GM12878 (cell line): ENCODE data around the gene C1GALT1. TPM values are rescaled to one million over a fixed set of nuclear protein-coding genes. Genes with fewer than 3 reads are reported as not detected.

ENCODE experiments used
- ATAC-seq: fragments of 200-7000 bp; cut with Tn5 transposase; 3 replicates; pipeline ENCODE4 v1.9.1; 2020; ENCODE audit warnings: mild to moderate bottlenecking, moderate library complexity
- BruUV-seq: library from RNA; stranded (reverse); fragments of 400-500 nt; replicated peaks from 2 replicates; lab custom pipeline; 2021; lab: Mats Ljungman, UMichigan
- CTCF ChIA-PET: fragments of 300-600 bp; sonication (Branson Sonifier 250); formaldehyde crosslinking; extraction: SDS; loops from one replicate; lab custom pipeline; 2021; ENCODE audit warnings: inconsistent platforms; lab: Yijun Ruan, JAX
- POLR2A ChIA-PET: fragments of 350-600 bp; formaldehyde crosslinking; extraction: SDS; loops from one replicate; lab custom pipeline; 2021; ENCODE audit warnings: inconsistent platforms; lab: Charles Lee
- RAD21 ChIA-PET: fragments of 300-600 bp; sonication (Branson Sonifier 250); formaldehyde crosslinking; loops from one replicate; lab custom pipeline; 2023; ENCODE audit warnings: antibody characterized with exemption; ENCODE audit not compliant: unreplicated experiment; lab: Charles Lee
- SMC1A ChIA-PET: fragments of 300-600 bp; sonication (Branson Sonifier 250); formaldehyde crosslinking; loops from one replicate; lab custom pipeline; 2023; ENCODE audit not compliant: unreplicated experiment, uncharacterized antibody; lab: Charles Lee
- DNase-seq: peaks from one replicate; pipeline ENCODE4 v3.0.0-alpha.2; 2011; ENCODE audit warnings: low read depth, low spot score
- FAIRE-seq: peaks from 3 replicates; lab custom pipeline; 2011; peaks lifted over from hg19 to GRCh38; lab: Jason Lieb, UNC
- H2AFZ ChIP-seq: 2 replicates; pipeline ENCODE4 v1.6.0; 2011; ENCODE audit warnings: low read depth, low read length, control low read depth; ENCODE audit not compliant: control insufficient read depth
- H3K27ac ChIP-seq: 2 replicates; pipeline ENCODE4 v1.5.1; 2011; ENCODE audit warnings: control low read depth; ENCODE audit not compliant: control insufficient read depth, insufficient read depth
- H3K27me3 ChIP-seq, 2 experiments: replicated peaks in 1 of 2; 2 replicates each; pipeline versions ENCODE4 v1.6.0 to v1.6.1; 2011; ENCODE audit warnings: low read length in 1 of 2; ENCODE audit not compliant: control insufficient read depth in 2 of 2, insufficient read depth in 2 of 2
- H3K36me3 ChIP-seq, 2 experiments: 2 replicates each; pipeline ENCODE4 v1.5.1; 2011; ENCODE audit warnings: low read length in 1 of 2; ENCODE audit not compliant: control insufficient read depth in 2 of 2, insufficient read depth in 2 of 2
- H3K4me1 ChIP-seq: 2 replicates; pipeline ENCODE4 v1.6.1; 2011; ENCODE audit warnings: mild to moderate bottlenecking, low read length, moderate library complexity, mixed read lengths; ENCODE audit not compliant: control insufficient read depth, insufficient read depth
- H3K4me2 ChIP-seq: 2 replicates; pipeline ENCODE4 v1.6.0; 2011; ENCODE audit warnings: control low read depth; ENCODE audit not compliant: control insufficient read depth, insufficient read depth
- H3K4me3 ChIP-seq: fragments of 200-600 bp; sonication (generic); 2 replicates; pipeline ENCODE4 v1.5.1; 2016
- H3K79me2 ChIP-seq: 2 replicates; pipeline ENCODE4 v1.6.0; 2011; ENCODE audit warnings: low read length; ENCODE audit not compliant: control insufficient read depth, insufficient read depth
- H3K9ac ChIP-seq: 2 replicates; pipeline ENCODE4 v1.8.0; 2011; ENCODE audit warnings: low read length, control low read depth, mixed read lengths; ENCODE audit not compliant: control insufficient read depth, insufficient read depth
- H3K9me3 ChIP-seq: replicated peaks from 3 replicates; pipeline ENCODE4 v1.5.1; 2011; ENCODE audit warnings: mild to moderate bottlenecking, low read length; ENCODE audit not compliant: control insufficient read depth, insufficient read depth
- H4K20me1 ChIP-seq: 2 replicates; pipeline ENCODE4 v1.6.0; 2011; ENCODE audit not compliant: control insufficient read depth, insufficient read depth
- CREB1 ChIP-seq: IDR thresholded peaks from 2 replicates; pipeline ENCODE4 v1.6.1; 2012; ENCODE audit warnings: low read depth, mild to moderate bottlenecking, inconsistent platforms
- DPF2 ChIP-seq: fragments of 450-650 bp; IDR thresholded peaks from 2 replicates; pipeline ENCODE4 v1.6.1; 2017; ENCODE audit warnings: mild to moderate bottlenecking
- ESRRA ChIP-seq: IDR thresholded peaks from 2 replicates; pipeline ENCODE4 v1.6.1; 2012; ENCODE audit warnings: mild to moderate bottlenecking, low read length, improper control_type of control experiment
- IRF4 ChIP-seq: IDR thresholded peaks from 2 replicates; pipeline ENCODE4 v1.6.1; 2011; ENCODE audit warnings: low read depth, low read length
- JUNB ChIP-seq: IDR thresholded peaks from 2 replicates; pipeline ENCODE4 v1.6.1; 2016; ENCODE audit warnings: antibody characterized with exemption, mild to moderate bottlenecking
- MEF2A ChIP-seq: IDR thresholded peaks from 2 replicates; pipeline ENCODE4 v1.6.1; 2011; ENCODE audit warnings: low read depth, mild to moderate bottlenecking, low read length, moderate library complexity; ENCODE audit not compliant: insufficient read depth
- RB1 ChIP-seq: fragments of 450-650 bp; formaldehyde crosslinking; IDR thresholded peaks from 2 replicates; pipeline ENCODE4 v1.6.1; 2017; ENCODE audit warnings: mild to moderate bottlenecking, borderline replicate concordance
- RFX5 ChIP-seq: IDR thresholded peaks from 2 replicates; pipeline ENCODE4 v1.6.1; 2011; ENCODE audit warnings: low read depth, low read length, improper control_type of control experiment
- SREBF1 ChIP-seq: IDR thresholded peaks from 2 replicates; pipeline ENCODE4 v1.6.1; 2012; ENCODE audit warnings: mild to moderate bottlenecking, low read length
- WGBS: methylation state at CpG from one replicate; pipeline ENCODE4 v1.1.6; 2016; ENCODE audit warnings: low lambda C conversion rate; ENCODE audit not compliant: insufficient replicate concordance, insufficient coverage; ENCODE audit errors: missing lambda C conversion rate; 5-methylcytosine and 5-hydroxymethylcytosine counted together
- in situ Hi-C: fragments of 300-500 bp; cut with MboI; formaldehyde crosslinking; loops from 9 replicates; pipeline ENCODE4 v1.14.3; 2018; ENCODE audit warnings: mixed read lengths
- intact Hi-C: fragments of 100-400 bp; cut with micrococcal nuclease; formaldehyde crosslinking; loops from one replicate; pipeline ENCODE4 v1.14.2; 2022; ENCODE audit not compliant: unreplicated experiment
- polyA plus RNA-seq, 11 experiments: library from polyadenylated mRNA; depleted of rRNA in 4 of 11; unstranded in 6 of 11; stranded (reverse) in 5 of 11; fragments of >200 nt; fragmentation: Nextera tagmentation in 4 of 11; fragmentation: Illumina TruSeq in 1 of 11; extraction: Ambion mirVana in 4 of 11; extraction: Trizol in 1 of 11; gene quantifications; 1 replicate in 1 of 11; 2 replicates in 10 of 11; pipeline versions ENCODE4 v1.2.1 to v1.2.3, GENCODE V29; 2011 to 2016; ENCODE audit warnings: inconsistent platforms in 2 of 11, missing spikeins in 2 of 11, low read depth in 1 of 11
- total RNA-seq, 4 experiments: library from RNA; depleted of rRNA in 3 of 4; stranded (reverse); fragments of >200 nt in 3 of 4; fragmentation: Illumina TruSeq in 1 of 4; extraction: Trizol in 1 of 4; gene quantifications; 2 replicates each; pipeline versions ENCODE4 v1.2.1 to v1.2.3, GENCODE V29; 2013 to 2021
- TF ChIP-seq, protein P1 (sequence below), 3 experiments: IDR thresholded peaks in 2 of 3; conservative IDR thresholded peaks in 1 of 3; 2 replicates each; pipeline ENCODE4 v1.5.1; 2011; ENCODE audit warnings: low read depth in 3 of 3, low read length in 3 of 3, mild to moderate bottlenecking in 3 of 3, control low read depth in 2 of 3, moderate library complexity in 2 of 3, inconsistent platforms in 1 of 3, mixed read lengths in 1 of 3; ENCODE audit not compliant: control insufficient read depth in 2 of 3, insufficient read depth in 1 of 3; ENCODE audit errors: extremely low read depth in 1 of 3
- TF ChIP-seq, protein P2 (sequence below): IDR thresholded peaks from 2 replicates; pipeline ENCODE4 v1.6.1; 2012; ENCODE audit warnings: low read depth, low read length, improper control_type of control experiment
- TF ChIP-seq, protein P3 (sequence below): fragments of 450-650 bp; IDR thresholded peaks from 2 replicates; pipeline ENCODE4 v1.6.1; 2018; ENCODE audit warnings: borderline replicate concordance, mild to moderate bottlenecking; ENCODE audit not compliant: partially characterized antibody
- TF ChIP-seq, protein P4 (sequence below): IDR thresholded peaks from 2 replicates; pipeline ENCODE4 v1.6.1; 2011; ENCODE audit warnings: borderline replicate concordance, low read depth, mild to moderate bottlenecking, moderate library complexity, mixed read lengths, low read length; ENCODE audit not compliant: insufficient read depth; ENCODE audit errors: extremely low read length
- TF ChIP-seq, protein P5 (sequence below): fragments of 450-650 bp; IDR thresholded peaks from 2 replicates; pipeline ENCODE4 v1.6.1; 2017; ENCODE audit warnings: mild to moderate bottlenecking, low read depth, inconsistent platforms; ENCODE audit not compliant: poor library complexity, severe bottlenecking

Gene C1GALT1
- total and polyA plus RNA-seq, 10 of the 15 experiments (the other 5 are each of a cell fraction or from before 2014, with no cell fraction given) = 1.6 to 25.0 (median 8.5) TPM

DNA sequence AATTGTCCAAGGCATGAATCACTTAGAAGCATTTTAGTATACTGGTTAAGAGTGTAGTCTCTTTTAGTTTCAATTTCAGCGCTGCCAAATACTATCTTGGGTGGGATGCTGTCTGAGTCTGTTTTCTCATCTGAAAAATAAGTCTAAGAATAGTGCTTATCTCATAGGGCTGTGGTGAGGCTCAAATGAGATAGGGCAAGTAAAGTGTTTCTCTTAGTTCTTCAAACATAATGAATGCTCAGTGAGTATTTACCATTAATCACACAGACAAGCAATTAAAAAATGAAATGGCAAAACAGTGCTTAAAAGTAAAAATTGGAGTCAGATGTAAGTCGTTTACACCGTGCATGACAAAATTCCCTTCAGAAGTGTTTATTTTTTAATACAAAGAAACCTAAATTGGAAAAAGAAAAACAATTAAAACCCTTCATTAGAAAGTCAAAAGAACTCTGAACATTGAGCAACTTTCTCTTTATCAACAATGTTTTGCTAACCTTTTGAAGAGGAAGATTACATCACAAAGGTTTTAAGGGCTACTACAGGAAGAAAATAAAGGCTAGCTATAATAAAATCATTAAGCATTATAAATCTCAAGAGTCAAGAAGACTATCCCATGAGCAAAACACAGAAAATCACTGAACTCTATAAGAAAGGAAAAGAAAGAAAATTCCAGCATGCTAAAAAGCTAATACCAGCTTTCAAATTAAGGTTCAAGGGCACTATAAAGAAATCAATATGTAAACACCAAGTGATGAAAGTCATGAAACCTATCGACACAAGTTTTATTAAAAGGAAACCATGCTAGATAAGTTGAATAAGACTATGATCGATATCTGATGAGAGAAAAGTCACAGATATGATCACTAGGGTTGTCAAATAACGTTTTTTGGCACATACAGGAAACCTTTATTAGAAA is 45.6 kb upstream of the C1GALT1 start (continued):
- TF ChIP-seq, protein P1, sequence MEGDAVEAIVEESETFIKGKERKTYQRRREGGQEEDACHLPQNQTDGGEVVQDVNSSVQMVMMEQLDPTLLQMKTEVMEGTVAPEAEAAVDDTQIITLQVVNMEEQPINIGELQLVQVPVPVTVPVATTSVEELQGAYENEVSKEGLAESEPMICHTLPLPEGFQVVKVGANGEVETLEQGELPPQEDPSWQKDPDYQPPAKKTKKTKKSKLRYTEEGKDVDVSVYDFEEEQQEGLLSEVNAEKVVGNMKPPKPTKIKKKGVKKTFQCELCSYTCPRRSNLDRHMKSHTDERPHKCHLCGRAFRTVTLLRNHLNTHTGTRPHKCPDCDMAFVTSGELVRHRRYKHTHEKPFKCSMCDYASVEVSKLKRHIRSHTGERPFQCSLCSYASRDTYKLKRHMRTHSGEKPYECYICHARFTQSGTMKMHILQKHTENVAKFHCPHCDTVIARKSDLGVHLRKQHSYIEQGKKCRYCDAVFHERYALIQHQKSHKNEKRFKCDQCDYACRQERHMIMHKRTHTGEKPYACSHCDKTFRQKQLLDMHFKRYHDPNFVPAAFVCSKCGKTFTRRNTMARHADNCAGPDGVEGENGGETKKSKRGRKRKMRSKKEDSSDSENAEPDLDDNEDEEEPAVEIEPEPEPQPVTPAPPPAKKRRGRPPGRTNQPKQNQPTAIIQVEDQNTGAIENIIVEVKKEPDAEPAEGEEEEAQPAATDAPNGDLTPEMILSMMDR (IDR thresholded peaks at IDR 0.05 in 2 of 3, conservative IDR thresholded peaks at IDR 0.05 in 1 of 3; ENCODE audit: control insufficient read depth in 2 of 3, extremely low read depth in 1 of 3, insufficient read depth in 1 of 3, low read depth in 3 of 3, low read length in 3 of 3) = no peak
- TF ChIP-seq IRF4 (no peak), DPF2 (no peak), CREB1 (no peak), JUNB (no peak)
- TF ChIP-seq, protein P2, sequence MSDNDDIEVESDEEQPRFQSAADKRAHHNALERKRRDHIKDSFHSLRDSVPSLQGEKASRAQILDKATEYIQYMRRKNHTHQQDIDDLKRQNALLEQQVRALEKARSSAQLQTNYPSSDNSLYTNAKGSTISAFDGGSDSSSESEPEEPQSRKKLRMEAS = no peak

DNA sequence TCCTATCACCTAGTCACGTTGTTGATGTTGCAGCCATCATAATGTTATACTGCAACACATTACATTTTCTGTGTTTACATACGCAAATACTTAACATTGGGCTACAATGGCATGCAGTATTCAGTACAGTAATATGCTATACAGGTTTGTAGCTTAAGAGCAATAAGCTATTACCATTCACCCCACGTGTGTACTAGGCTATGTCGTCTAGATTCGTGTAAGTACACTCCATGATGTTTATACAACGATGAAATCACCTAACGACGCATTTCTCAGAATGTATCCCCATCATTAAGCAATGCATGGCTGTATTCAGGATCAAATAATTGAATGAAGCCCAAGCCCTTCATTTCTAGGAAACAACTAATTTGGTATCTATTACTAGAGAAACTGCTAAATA is 43.4 kb upstream of the C1GALT1 start:
- no peak overlapping the region for H3K27ac ChIP-seq
- WGBS = 73% methylated on average over 8 of the region's 8 CpGs
- RAD21 ChIA-PET = no interaction called here
- BruUV-seq = no TSS peak
- intact Hi-C loops (no loop called here), in situ Hi-C loops (no loop called here)
- H2AFZ ChIP-seq = no peak overlapping the region
- CTCF ChIA-PET = no interaction called here
- no peaks in the 10 kb centered on the region for H4K20me1 ChIP-seq
- SMC1A ChIA-PET = no interaction called here
- H3K4me3 ChIP-seq = no peak overlapping the region
- no peak overlapping the region for H3K4me2 ChIP-seq
- ATAC-seq (no peak), DNase-seq (no peak), FAIRE-seq (no peak)
- H3K9me3 ChIP-seq = no peaks in the 10 kb centered on the region
- no peaks in the 10 kb centered on the region for H3K36me3 ChIP-seq
- H3K4me1 ChIP-seq = no peaks in the 10 kb centered on the region
- H3K27me3 ChIP-seq = no peaks in the 10 kb centered on the region
- POLR2A ChIA-PET = no interaction called here
- TF ChIP-seq, protein P3, sequence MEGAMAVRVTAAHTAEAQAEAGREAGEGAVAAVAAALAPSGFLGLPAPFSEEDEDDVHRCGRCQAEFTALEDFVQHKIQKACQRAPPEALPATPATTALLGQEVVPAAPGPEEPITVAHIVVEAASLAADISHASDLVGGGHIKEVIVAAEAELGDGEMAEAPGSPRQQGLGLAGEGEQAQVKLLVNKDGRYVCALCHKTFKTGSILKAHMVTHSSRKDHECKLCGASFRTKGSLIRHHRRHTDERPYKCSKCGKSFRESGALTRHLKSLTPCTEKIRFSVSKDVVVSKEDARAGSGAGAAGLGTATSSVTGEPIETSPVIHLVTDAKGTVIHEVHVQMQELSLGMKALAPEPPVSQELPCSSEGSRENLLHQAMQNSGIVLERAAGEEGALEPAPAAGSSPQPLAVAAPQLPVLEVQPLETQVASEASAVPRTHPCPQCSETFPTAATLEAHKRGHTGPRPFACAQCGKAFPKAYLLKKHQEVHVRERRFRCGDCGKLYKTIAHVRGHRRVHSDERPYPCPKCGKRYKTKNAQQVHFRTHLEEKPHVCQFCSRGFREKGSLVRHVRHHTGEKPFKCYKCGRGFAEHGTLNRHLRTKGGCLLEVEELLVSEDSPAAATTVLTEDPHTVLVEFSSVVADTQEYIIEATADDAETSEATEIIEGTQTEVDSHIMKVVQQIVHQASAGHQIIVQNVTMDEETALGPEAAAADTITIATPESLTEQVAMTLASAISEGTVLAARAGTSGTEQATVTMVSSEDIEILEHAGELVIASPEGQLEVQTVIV = no peak
- TF ChIP-seq ESRRA (no peak), RB1 (no peak), SREBF1 (no peak), MEF2A (no peak), RFX5 (no peak)
- TF ChIP-seq, protein P4, sequence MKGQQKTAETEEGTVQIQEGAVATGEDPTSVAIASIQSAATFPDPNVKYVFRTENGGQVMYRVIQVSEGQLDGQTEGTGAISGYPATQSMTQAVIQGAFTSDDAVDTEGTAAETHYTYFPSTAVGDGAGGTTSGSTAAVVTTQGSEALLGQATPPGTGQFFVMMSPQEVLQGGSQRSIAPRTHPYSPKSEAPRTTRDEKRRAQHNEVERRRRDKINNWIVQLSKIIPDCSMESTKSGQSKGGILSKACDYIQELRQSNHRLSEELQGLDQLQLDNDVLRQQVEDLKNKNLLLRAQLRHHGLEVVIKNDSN = no peak
- TF ChIP-seq, protein P5, sequence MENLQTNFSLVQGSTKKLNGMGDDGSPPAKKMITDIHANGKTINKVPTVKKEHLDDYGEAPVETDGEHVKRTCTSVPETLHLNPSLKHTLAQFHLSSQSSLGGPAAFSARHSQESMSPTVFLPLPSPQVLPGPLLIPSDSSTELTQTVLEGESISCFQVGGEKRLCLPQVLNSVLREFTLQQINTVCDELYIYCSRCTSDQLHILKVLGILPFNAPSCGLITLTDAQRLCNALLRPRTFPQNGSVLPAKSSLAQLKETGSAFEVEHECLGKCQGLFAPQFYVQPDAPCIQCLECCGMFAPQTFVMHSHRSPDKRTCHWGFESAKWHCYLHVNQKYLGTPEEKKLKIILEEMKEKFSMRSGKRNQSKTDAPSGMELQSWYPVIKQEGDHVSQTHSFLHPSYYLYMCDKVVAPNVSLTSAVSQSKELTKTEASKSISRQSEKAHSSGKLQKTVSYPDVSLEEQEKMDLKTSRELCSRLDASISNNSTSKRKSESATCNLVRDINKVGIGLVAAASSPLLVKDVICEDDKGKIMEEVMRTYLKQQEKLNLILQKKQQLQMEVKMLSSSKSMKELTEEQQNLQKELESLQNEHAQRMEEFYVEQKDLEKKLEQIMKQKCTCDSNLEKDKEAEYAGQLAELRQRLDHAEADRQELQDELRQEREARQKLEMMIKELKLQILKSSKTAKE = no peak
- no peak overlapping the region for H3K9ac ChIP-seq
- H3K79me2 ChIP-seq = no peaks in the 10 kb centered on the region
